Renal pelvis (tissue), 4 donors: Measurements from ENCODE around the gene KRTAP5-5. TPM values are rescaled to one million over a fixed set of nuclear protein-coding genes. Genes with fewer than 3 reads are reported as not detected.
"Not testable (repeated sequence)": the region's sequence is repeated elsewhere in the genome, so short reads cannot be mapped to it uniquely, and the experiment has no call there.

ENCODE experiments used
- DNase-seq: peaks from one replicate; pipeline ENCODE4 v3.0.0-alpha.2; 2013
- polyA plus RNA-seq, 3 donors: library from polyadenylated mRNA; unstranded; fragments of 120-200 nt; gene quantifications; one replicate each; pipeline ENCODE4 v1.2.1, GENCODE V29; 2013; ENCODE audit not compliant: insufficient read length in 3 of 3

KRTAP5-5 gene
- polyA plus RNA-seq, 3 donors = not detected

- not testable (repeated sequence) for DNase-seq
Observed at GRCh38 chr11:1607156-1607845, 22.3 kb upstream of the KRTAP5-5 start.

DNA sequence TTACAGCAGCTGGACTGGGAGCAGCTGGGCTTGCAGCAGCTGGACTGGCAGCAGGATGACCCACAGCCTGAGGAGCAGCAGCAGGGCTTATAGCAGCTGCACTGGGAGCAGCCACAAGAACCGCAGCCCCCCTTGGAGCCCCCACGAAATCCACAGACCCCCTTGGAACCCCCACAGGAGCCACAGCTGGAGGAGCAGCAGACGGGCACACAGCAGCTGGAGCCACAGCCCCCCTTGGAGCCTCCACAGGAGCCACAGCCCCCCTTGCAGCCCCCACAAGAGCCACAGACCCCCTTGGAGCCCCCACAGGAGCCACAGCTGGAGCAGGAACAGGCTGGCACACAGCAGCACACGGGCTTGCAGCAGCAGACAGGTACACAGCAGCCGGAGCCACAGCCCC lies 21.7 kb upstream of the KRTAP5-5 start:
- not testable (repeated sequence) for DNase-seq

- DNase-seq = no peak
Observed at GRCh38 chr11:1608363-1608762, 21.2 kb upstream of the KRTAP5-5 start, which contains the start of gene KRTAP5-3. Gene KRTAP5-3, minus strand, starts transcription at chr11:1608463. Its CDS starts 78 bp downstream, at chr11:1608385.

DNA sequence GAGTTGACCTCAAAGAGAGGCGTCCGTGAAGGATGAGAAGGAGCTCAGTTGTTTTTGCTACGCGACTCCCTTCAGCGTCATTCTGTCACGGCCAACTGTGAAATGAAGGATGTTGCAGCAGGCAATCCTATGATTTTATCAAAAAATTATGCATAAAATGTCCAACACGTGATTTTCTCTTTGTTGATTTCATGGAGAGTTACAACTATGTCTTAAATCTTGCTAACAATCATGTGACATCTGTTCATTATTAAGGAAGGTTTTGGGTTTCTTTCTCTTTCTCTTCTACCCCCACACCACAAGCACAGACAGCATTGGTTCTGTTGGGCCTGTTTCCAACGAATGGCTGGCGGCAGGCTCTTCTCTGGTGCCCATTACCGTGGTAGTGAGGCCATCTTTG lies 11.3 kb upstream of the KRTAP5-5 start:
- DNase-seq = no peak

- DNase-seq = no peak
Observed at GRCh38 chr11:1619449-1619848, 10.1 kb upstream of the KRTAP5-5 start.

GRCh38 chr11:1622086-1622485 lies 7.5 kb upstream of the KRTAP5-5 start, which contains the start of gene KRTAP5-4:
Gene KRTAP5-4, minus strand, starts transcription at chr11:1622138. Its CDS starts 45 bp downstream, at chr11:1622093.
- DNase-seq = no peak

GRCh38 chr11:1623716-1624115 lies 5.9 kb upstream of the KRTAP5-5 start:
- DNase-seq = no peak

GRCh38 chr11:1624621-1625020 lies 5.0 kb upstream of the KRTAP5-5 start:
- DNase-seq = no peak

DNA sequence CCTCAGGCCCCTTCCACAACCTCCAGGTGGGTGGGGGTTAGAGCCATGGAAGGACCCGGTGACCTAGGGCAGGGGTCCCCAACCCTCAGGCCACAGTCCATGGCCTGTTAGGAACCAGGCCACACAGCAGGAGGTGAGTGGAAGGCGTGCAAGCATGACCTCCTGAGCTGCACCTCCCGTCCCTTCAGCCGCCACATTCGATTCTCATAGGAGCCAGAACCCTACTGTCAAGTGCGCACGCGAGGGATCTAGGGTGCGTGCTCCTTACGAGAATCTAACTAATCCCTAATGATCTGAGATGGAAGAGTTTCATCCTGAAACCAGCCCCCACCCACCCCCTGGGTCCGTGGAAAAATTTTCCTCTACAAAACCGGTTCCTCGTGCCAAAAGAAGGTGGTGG lies 4.0 kb upstream of the KRTAP5-5 start:
- DNase-seq = no peak

DNA sequence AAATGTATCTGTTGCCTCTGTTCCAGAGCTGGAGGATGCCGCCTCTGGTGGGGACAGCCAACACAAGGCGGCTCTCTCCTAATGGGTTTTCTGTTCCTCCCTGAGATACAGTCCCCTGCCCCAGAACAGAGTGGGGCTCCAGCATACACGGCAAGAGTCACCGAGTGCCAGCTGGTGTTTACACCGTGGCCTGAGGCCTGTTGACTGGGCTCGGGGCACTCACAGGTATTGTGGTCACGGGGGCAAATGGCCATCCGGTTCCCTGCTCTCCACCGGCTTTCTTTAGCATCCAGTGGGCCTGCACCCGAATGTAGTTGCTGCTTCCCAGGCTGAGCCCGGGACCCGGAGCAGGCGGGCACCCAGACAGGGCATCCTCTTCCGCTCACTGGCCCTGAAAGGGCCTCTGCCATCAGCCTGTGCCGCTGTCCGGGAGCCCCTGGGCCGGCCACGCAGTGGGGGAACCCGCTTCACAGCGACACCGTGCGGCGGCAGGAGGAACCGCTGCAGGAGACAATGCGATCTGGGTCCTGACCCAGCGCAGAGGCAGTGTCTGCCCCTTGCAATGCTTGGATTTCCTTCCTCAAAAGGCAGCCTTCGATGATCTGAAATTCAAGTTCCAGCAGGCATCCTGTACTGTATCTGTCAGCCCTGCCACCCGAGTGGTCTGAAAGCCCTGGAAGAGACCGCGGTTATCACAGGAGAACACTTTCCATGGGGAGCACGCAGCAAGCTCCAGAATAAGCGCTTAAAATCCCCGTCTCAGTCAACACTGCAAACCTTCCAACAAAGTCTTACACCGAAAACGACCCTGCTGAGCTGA lies 859 bp upstream of the KRTAP5-5 start:
- DNase-seq = no peak

GRCh38 chr11:1630271-1630670 lies 696 bp downstream of the KRTAP5-5 start:
- DNase-seq = no peak

GRCh38 chr11:1631066-1631568 lies 1.5 kb downstream of the KRTAP5-5 start:
- DNase-seq = no peak

GRCh38 chr11:1632053-1632714 lies 2.6 kb downstream of the KRTAP5-5 start:
- DNase-seq = no peak

DNA sequence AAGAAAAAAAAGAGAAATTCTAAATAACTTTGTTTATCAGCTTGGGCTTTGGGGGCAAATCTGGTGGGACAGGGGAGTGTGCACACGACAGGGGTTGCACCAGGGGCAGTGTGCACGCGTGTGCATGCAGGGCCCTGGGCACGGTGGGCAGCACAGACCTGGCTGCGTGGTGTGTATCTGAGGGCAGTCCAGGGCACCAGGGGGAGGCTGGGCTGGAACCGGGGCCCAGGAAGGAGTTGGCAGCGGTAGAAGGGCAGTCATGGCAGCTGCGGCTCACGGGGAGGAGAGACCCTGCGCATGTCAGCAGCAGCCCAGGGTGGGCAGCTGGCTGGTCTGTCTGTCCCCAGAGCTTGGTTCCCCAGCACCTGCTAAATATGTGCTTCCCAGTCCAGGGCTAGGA lies 4.3 kb downstream of the KRTAP5-5 start:
- DNase-seq = no peak

- DNase-seq = no peak
Observed at GRCh38 chr11:1636291-1636950, 6.8 kb downstream of the KRTAP5-5 start.

- DNase-seq = no peak
Observed at GRCh38 chr11:1637628-1638027, 8.1 kb downstream of the KRTAP5-5 start.

DNA sequence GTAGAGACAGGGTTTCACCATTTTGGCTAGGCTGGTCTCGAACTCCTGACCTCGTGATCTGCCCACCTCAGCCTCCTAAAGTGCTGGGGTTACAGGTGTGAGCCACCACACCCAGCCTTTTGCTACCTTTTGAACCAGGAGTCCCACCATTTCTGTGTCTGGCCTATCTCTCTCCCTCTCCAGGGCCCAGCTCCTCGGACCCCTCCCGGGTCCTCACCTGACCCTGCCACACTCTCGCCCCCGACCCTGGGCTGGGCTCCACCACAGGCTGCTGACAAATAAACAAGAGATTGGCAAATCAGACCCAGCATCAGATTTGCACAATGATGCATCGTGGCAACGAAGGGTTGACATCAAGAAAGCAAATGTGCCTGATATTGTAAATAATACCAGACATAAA lies 8.8 kb downstream of the KRTAP5-5 start:
- no peak for DNase-seq

GRCh38 chr11:1639102-1639620 lies 9.6 kb downstream of the KRTAP5-5 start:
- DNase-seq = no peak

- no peak for DNase-seq
Observed at GRCh38 chr11:1639666-1640065, 10.1 kb downstream of the KRTAP5-5 start.

DNA sequence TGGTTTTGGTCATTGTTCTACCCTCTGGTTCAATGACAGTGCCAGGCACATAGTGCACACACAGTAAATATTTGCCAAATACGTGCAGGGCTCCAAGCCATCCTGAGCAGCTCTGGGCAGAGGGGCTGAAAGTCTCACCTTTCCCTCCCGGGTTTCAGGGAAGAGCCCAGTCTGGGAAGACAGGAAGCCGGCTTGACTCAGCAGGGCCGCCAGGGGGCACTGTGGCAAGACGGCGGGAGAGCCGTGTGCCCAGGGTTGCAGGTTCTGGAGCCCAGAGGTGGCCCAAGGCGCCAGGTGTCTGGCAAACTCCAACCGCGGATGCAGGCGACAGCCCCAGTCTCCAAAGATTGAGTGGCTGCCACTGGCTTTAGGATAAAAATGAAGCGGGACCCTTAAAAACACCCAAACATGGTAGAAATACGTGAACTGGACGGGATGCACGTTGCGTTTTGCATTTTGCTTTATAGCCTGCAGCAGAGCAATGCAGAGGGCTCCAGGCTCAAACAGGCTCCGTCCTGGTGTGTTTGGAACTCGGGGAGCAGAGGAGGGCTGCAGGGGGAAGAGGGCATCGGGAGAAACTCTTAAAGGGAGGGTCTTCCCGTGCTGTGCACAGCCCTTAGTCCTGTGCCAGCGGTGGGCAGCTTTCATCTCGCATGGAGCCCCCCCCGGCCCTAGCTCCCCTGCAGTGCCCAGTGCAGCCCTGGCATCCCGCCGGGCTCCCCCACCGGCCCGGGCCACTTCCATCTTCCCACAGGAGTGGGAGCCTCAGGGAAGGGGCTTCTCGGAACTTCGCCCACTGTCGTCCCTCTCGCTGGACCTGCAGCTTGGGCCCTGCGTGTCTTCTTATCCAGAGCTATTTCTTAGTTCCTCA lies 10.7 kb downstream of the KRTAP5-5 start:
- DNase-seq = no peak

- DNase-seq = no peak
Observed at GRCh38 chr11:1641096-1641495, 11.5 kb downstream of the KRTAP5-5 start.
